HG02852 (cell line): ENCODE data around the gene GPR55.

Experiments used
- ATAC-seq: cut with Tn5 transposase; IDR thresholded peaks from one replicate; pipeline ENCODE4 v1.9.1; 2021; ENCODE audit warnings: mild to moderate bottlenecking, moderate library complexity; ENCODE audit not compliant: unreplicated experiment

Gene GPR55

GRCh38 chr2:230903231-230904150 is 21.6 kb downstream of the GPR55 start:
- ATAC-seq, result no peak

- no peak for ATAC-seq
Measured at GRCh38 chr2:230902180-230902899, 22.7 kb downstream of the GPR55 start.

GRCh38 chr2:230901006-230901405 is 24.0 kb downstream of the GPR55 start:
- no peak for ATAC-seq

- ATAC-seq, result no peak
Measured at GRCh38 chr2:230900336-230900995, 24.6 kb downstream of the GPR55 start.

GRCh38 chr2:230899786-230900185 is 25.3 kb downstream of the GPR55 start:
- no peak for ATAC-seq

- ATAC-seq, result no peak
Measured at GRCh38 chr2:230899287-230899686, 25.8 kb downstream of the GPR55 start.

GRCh38 chr2:230898713-230899091 is 26.3 kb downstream of the GPR55 start:
- ATAC-seq, result no peak

- ATAC-seq, result no peak
Measured at GRCh38 chr2:230898016-230898712, 26.9 kb downstream of the GPR55 start.

- no peak for ATAC-seq
Measured at GRCh38 chr2:230896346-230897115, 28.5 kb downstream of the GPR55 start.

- ATAC-seq, result no peak
Measured at GRCh38 chr2:230895536-230896345, 29.3 kb downstream of the GPR55 start.

- ATAC-seq, result peak; percentile 46
Measured at GRCh38 chr2:230893841-230894781, 30.9 kb downstream of the GPR55 start.

GRCh38 chr2:230893338-230893737 is 31.7 kb downstream of the GPR55 start:
- peak; percentile 72 for ATAC-seq

- ATAC-seq, result no peak
Measured at GRCh38 chr2:230891509-230891908, 33.5 kb downstream of the GPR55 start.

GRCh38 chr2:230891064-230891463 is 34.0 kb downstream of the GPR55 start:
- no peak for ATAC-seq

- ATAC-seq, result no peak
Measured at GRCh38 chr2:230890646-230891045, 34.4 kb downstream of the GPR55 start.

- ATAC-seq, result no peak
Measured at GRCh38 chr2:230889911-230890601, 35.0 kb downstream of the GPR55 start.

- ATAC-seq, result no peak
Measured at GRCh38 chr2:230888824-230889400, 36.1 kb downstream of the GPR55 start.
